GM18508 (cell line): ENCODE measurements around the gene ZNF805.
A peak's percentile ranks its signal among the peaks of the same experiment; 100 is the strongest.
"Not testable (repeated sequence)": the region's sequence is repeated elsewhere in the genome, so short reads cannot be mapped to it uniquely, and the experiment has no call there.

Source experiments
- ATAC-seq: cut with Tn5 transposase; IDR thresholded peaks from one replicate; pipeline ENCODE4 v1.9.1; 2021; ENCODE audit warnings: moderate number of reproducible peaks; ENCODE audit not compliant: insufficient read depth, unreplicated experiment

The ZNF805 gene

GRCh38 chr19:57263244-57263741 is 22.9 kb downstream of the ZNF805 start:
- ATAC-seq = no peak

GRCh38 chr19:57267291-57267690 is 26.9 kb downstream of the ZNF805 start:
- no peak for ATAC-seq

GRCh38 chr19:57269515-57270250 is 29.3 kb downstream of the ZNF805 start:
- no peak for ATAC-seq

- ATAC-seq = no peak
Observed at GRCh38 chr19:57271280-57271679, 30.8 kb downstream of the ZNF805 start.

GRCh38 chr19:57273014-57273413 is 32.6 kb downstream of the ZNF805 start:
- no peak for ATAC-seq

- ATAC-seq = no peak
Observed at GRCh38 chr19:57276430-57276829, 36.0 kb downstream of the ZNF805 start.

- ATAC-seq = not testable (repeated sequence)
Observed at GRCh38 chr19:57278481-57278880, 38.0 kb downstream of the ZNF805 start.

- ATAC-seq = peak; percentile 48
Observed at GRCh38 chr19:57279418-57280164, 39.2 kb downstream of the ZNF805 start.

GRCh38 chr19:57280165-57280961 is 39.9 kb downstream of the ZNF805 start, which contains the start of gene ZNF460:
Gene ZNF460, plus strand, starts transcription at chr19:57280485. Its CDS starts 322 bp downstream, at chr19:57280807.
- ATAC-seq = peak; percentile 57

- no peak for ATAC-seq
Observed at GRCh38 chr19:57280962-57281400, 40.5 kb downstream of the ZNF805 start.

GRCh38 chr19:57282011-57282643 is 41.7 kb downstream of the ZNF805 start:
- no peak for ATAC-seq

GRCh38 chr19:57288373-57288772 is 47.9 kb downstream of the ZNF805 start:
- no peak for ATAC-seq

- ATAC-seq = no peak
Observed at GRCh38 chr19:57290970-57291369, 50.5 kb downstream of the ZNF805 start.

GRCh38 chr19:57292547-57292946 is 52.1 kb downstream of the ZNF805 start:
- no peak for ATAC-seq

GRCh38 chr19:57293719-57294118 is 53.3 kb downstream of the ZNF805 start:
- no peak for ATAC-seq

GRCh38 chr19:57302020-57302465 is 61.6 kb downstream of the ZNF805 start:
- no peak for ATAC-seq

- no peak for ATAC-seq
Observed at GRCh38 chr19:57302727-57303401, 62.4 kb downstream of the ZNF805 start.
